ENCODE data around the gene POLE2. TPM values are rescaled to one million over a fixed set of nuclear protein-coding genes. Genes with fewer than 3 reads are reported as not detected.
"Not testable (repeated sequence)": the region's sequence is repeated elsewhere in the genome, so short reads cannot be mapped to it uniquely, and the experiment has no call there.

POLE2 gene
- total RNA-seq, 1 experiment from 2014 or later: 17.4 TPM

DNA sequence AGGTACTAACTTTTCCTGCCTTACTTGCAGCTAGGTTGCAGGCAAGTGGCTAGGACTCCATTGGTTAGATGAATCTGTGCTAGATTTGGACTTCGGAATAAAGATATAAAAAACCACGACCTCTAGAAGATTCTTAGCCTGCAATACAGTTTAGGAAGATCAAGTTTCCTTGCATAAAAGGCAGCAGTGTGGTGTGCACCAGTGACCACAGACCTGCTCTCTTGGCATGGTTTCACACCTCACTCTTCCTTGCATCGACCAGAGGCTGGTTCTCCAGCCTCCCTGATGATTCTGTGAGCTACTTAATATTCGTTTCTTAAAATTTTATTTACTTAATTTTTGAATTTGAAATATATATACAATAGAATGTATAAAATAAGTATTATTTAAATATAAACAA is 14.7 kb upstream of the POLE2 start:
- no peaks in the 10 kb centered on the region for H3K9me3 ChIP-seq (ENCODE audit: control insufficient read depth, insufficient read depth, low read depth, low read length)
- ChIA-PET CTCF (no interaction called here), POLR2A (no interaction called here)
- no TSS peak for BruUV-seq (replicated peaks)
- intact Hi-C loops (cut with micrococcal nuclease; ENCODE audit: unreplicated experiment): no loop called here
- no peaks in the 10 kb centered on the region for H3K36me3 ChIP-seq (ENCODE audit: control insufficient read depth, insufficient read depth, low read length)
- ATAC-seq: no peak
- no peak for DNase-seq (ENCODE audit: low read depth, low spot score)
- no peaks in the 10 kb centered on the region for H3K4me1 ChIP-seq (ENCODE audit: control insufficient read depth, insufficient read depth, low read length)
- TF ChIP-seq POLR2AphosphoS5 (IDR thresholded peaks at IDR 0.05; ENCODE audit: low read depth, low read length): no peak
- TF ChIP-seq TCF7L2 (IDR thresholded peaks at IDR 0.05; ENCODE audit: low read depth, low read length): no peak
- TF ChIP-seq CTCF (IDR thresholded peaks at IDR 0.05): no peak
- no peak for TF ChIP-seq REST (IDR thresholded peaks at IDR 0.05; ENCODE audit: insufficient read depth in 1 of 2, low read depth in 2 of 2, low read length in 1 of 2)
- no peak for TF ChIP-seq SIN3A (IDR thresholded peaks at IDR 0.05; ENCODE audit: borderline replicate concordance, insufficient read depth, low read depth, low read length)
- no peaks in the 10 kb centered on the region for H3K27me3 ChIP-seq (ENCODE audit: control insufficient read depth, insufficient read depth, low read length)
- in situ Hi-C loops (cut with HindIII; ENCODE audit: low pct_unique_long_range_greater_than_20kb, low sequenced_read_pairs): no loop called here
- no peak overlapping the region for H3K27ac ChIP-seq (ENCODE audit: low read length)
- H3K4me3 ChIP-seq (ENCODE audit: low read depth in 2 of 2, low read length in 2 of 2): no peak overlapping the region

- DNase-seq (ENCODE audit: low read depth, low spot score); POLR2A ChIA-PET; H3K27me3 ChIP-seq (ENCODE audit: control insufficient read depth, insufficient read depth, low read length); H3K36me3 ChIP-seq (ENCODE audit: control insufficient read depth, insufficient read depth, low read length); H3K9me3 ChIP-seq (ENCODE audit: control insufficient read depth, insufficient read depth, low read depth, low read length); ATAC-seq; BruUV-seq (replicated peaks); in situ Hi-C loops (cut with HindIII; ENCODE audit: low pct_unique_long_range_greater_than_20kb, low sequenced_read_pairs); CTCF ChIA-PET: not testable (repeated sequence)
- H3K4me1 ChIP-seq (ENCODE audit: control insufficient read depth, insufficient read depth, low read length): peaks cover 12% of the 10 kb centered on the region
- peak overlapping the region; percentile 93 for H3K27ac ChIP-seq (ENCODE audit: low read length)
- intact Hi-C loops (cut with micrococcal nuclease; ENCODE audit: unreplicated experiment): loop anchor here (5.0 kb wide), 1 partner anchor 74 kb away; the partner anchor contains the start of gene KLHDC2
- peak overlapping the region; percentile 60 to 72 for H3K4me3 ChIP-seq (ENCODE audit: low read depth in 2 of 2, low read length in 2 of 2)
These were observed 5.7 kb upstream of the POLE2 start for GRCh38 chr14:49693735-49694124.

DNA sequence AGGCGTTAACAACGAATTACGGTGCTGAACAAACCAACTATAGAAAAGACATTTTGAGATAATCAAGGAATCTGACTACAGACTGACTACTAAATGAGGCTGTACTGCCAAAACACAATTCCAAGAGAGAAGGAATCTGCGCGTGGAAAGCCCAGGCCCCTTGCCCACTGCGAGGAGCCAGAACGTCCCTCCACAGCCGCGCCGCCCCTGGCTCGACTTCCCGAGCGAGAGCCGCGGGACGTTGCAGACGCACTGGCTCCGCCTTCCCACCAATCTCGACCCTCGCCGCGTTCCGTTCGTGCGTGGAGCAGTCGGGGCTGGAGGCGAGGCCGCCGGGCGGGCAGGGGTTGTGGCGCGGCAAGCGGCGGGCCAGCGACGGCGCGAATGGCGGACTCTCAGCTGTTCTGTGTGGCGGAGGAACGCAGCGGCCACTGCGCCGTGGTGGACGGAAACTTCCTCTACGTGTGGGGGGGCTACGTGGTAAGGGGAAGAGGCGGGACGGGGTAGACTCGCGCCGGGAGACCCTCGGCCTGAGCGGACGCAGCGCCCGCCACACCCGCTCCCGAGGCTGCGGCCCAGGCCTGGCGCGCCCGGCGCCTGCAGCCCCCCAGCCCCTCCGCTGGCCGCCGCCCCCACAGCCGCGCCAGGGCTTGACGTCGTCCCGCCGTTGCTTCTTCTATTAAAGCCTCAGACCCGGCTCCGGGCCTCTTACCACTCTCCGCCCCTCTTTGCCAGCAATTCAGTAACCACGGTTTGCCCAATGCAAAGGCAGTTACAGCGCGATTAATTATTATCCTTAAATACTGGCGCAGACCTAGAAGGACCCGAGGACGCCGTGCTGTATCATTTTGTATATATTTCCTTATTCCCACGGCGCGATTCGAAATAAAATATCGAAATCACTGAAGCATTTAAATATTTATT is 5.1 kb upstream of the POLE2 start, which contains the start of gene KLHDC1:
Gene KLHDC1, plus strand, starts transcription at position 310 of the 924 bp plus-strand sequence. Its CDS starts 75 bp downstream, at position 385.
- intact Hi-C loops (cut with micrococcal nuclease; ENCODE audit: unreplicated experiment): loop anchor here (5.0 kb wide), 1 partner anchor 74 kb away; the partner anchor contains the start of gene KLHDC2
- no peaks in the 10 kb centered on the region for H3K9me3 ChIP-seq (ENCODE audit: control insufficient read depth, insufficient read depth, low read depth, low read length)
- H3K27me3 ChIP-seq (ENCODE audit: control insufficient read depth, insufficient read depth, low read length): no peaks in the 10 kb centered on the region
- no peak for DNase-seq (ENCODE audit: low read depth, low spot score)
- no peaks in the 10 kb centered on the region for H3K36me3 ChIP-seq (ENCODE audit: control insufficient read depth, insufficient read depth, low read length)
- POLR2A ChIA-PET: interaction anchor here (0.6 kb wide), 1 partner anchor 65 kb away, joined by 5 read pairs; no protein-coding TSS in a partner anchor
- H3K4me3 ChIP-seq (ENCODE audit: low read depth in 2 of 2, low read length in 2 of 2): peak within 1 kb of the TSS; percentile 60 to 72
- no TSS peak for BruUV-seq (replicated peaks)
- CTCF ChIA-PET: interaction anchor here (0.6 kb wide), 1 partner anchor 165 kb away, joined by 3 read pairs; no protein-coding TSS in a partner anchor
- peak; percentile 81; the same call in 1 of the 2 replicates for TF ChIP-seq SIN3A (IDR thresholded peaks at IDR 0.05; ENCODE audit: borderline replicate concordance, insufficient read depth, low read depth, low read length)
- no peak for TF ChIP-seq REST (IDR thresholded peaks at IDR 0.05; ENCODE audit: insufficient read depth in 1 of 2, low read depth in 2 of 2, low read length in 1 of 2)
- peak; percentile 73 for TF ChIP-seq POLR2AphosphoS5 (IDR thresholded peaks at IDR 0.05; ENCODE audit: low read depth, low read length)
- peak within 1 kb of the TSS; percentile 93 for H3K27ac ChIP-seq (ENCODE audit: low read length)
- peaks cover 12% of the 10 kb centered on the region for H3K4me1 ChIP-seq (ENCODE audit: control insufficient read depth, insufficient read depth, low read length)
- peak; percentile 79 for ATAC-seq
- in situ Hi-C loops (cut with HindIII; ENCODE audit: low pct_unique_long_range_greater_than_20kb, low sequenced_read_pairs): no loop called here

Measured in Panc1 (cell line).